GM12873 (cell line): ENCODE results near the gene DRC7.

Experiments
- TF ChIP-seq, protein P1 (sequence below): IDR thresholded peaks from 2 replicates; pipeline ENCODE4 v1.5.1; 2012; ENCODE audit warnings: low read depth, mild to moderate bottlenecking, moderate library complexity, low read length, control low read depth; ENCODE audit not compliant: insufficient read depth; ENCODE audit errors: missing control alignments

The DRC7 gene

GRCh38 chr16:57656342-57656955 is 38.2 kb upstream of the DRC7 start:
- TF ChIP-seq, protein P1, sequence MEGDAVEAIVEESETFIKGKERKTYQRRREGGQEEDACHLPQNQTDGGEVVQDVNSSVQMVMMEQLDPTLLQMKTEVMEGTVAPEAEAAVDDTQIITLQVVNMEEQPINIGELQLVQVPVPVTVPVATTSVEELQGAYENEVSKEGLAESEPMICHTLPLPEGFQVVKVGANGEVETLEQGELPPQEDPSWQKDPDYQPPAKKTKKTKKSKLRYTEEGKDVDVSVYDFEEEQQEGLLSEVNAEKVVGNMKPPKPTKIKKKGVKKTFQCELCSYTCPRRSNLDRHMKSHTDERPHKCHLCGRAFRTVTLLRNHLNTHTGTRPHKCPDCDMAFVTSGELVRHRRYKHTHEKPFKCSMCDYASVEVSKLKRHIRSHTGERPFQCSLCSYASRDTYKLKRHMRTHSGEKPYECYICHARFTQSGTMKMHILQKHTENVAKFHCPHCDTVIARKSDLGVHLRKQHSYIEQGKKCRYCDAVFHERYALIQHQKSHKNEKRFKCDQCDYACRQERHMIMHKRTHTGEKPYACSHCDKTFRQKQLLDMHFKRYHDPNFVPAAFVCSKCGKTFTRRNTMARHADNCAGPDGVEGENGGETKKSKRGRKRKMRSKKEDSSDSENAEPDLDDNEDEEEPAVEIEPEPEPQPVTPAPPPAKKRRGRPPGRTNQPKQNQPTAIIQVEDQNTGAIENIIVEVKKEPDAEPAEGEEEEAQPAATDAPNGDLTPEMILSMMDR, result no peak

DNA sequence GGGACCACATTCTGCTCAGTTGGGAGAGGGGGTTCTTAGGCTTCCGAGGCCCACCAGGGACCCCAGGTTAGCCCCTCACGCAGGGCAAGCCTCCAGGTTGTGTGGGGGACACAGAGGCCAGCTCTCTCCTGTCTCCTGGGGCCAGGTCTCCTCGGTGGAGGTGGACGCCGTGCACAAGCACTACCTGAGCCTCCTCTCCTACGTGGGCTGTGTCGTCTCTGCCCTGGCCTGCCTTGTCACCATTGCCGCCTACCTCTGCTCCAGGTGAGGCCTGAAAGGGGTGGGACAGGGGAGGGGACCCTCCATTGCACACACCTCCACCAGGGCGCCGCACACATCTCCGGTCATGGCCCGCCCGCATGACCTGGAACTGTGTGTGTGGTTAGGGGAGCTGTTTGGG is 37.4 kb upstream of the DRC7 start:
- TF ChIP-seq, protein P1, result no peak

GRCh38 chr16:57658130-57658877 is 36.3 kb upstream of the DRC7 start:
- TF ChIP-seq, protein P1, result no peak

DNA sequence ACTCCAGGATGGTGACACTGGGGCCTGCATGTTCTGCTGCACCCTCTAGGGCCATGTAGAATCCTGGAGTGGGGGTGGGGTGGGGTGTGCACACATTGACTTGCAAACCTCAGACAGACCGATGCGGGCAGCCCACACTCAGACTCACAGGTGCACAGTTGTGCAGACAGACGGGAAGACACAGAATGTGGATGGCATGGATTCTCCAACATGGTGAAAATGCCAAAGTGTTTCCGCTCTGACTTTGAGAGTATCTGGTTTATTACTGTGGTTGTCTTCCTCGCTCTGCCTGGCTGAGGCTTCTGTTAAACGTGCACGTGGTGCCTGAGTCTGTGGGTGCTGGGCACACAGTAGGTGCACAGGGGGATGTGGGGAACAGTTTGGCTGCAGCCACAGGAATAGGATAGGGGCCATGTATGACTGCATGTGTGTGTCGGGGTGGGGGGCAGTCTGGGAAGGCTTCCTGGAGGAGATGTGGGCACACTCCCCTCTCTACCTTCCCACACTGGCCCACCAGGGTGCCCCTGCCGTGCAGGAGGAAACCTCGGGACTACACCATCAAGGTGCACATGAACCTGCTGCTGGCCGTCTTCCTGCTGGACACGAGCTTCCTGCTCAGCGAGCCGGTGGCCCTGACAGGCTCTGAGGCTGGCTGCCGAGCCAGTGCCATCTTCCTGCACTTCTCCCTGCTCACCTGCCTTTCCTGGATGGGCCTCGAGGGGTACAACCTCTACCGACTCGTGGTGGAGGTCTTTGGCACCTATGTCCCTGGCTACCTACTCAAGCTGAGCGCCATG is 35.5 kb upstream of the DRC7 start:
- TF ChIP-seq, protein P1, result no peak

GRCh38 chr16:57660715-57661463 is 33.7 kb upstream of the DRC7 start:
- TF ChIP-seq, protein P1, result no peak

DNA sequence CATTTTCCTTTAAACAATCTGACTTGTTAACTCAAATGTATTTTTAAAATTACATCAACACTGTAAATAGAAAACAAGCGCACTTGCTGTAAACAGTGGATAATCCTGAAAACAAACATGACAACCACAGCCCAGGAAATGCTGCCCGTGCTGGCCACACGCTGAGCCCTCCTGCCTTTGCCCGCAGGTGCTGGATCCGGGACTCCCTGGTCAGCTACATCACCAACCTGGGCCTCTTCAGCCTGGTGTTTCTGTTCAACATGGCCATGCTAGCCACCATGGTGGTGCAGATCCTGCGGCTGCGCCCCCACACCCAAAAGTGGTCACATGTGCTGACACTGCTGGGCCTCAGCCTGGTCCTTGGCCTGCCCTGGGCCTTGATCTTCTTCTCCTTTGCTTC is 33.1 kb upstream of the DRC7 start:
- TF ChIP-seq, protein P1, result no peak
